Astrocyte (in vitro differentiated cells and primary cell): Measurements from ENCODE around the gene MZT1.

Experiments
- EZH2 ChIP-seq: IDR thresholded peaks from 2 replicates; pipeline ENCODE4 v1.6.1; 2012; ENCODE audit warnings: mild to moderate bottlenecking, low read length, inconsistent platforms; ENCODE audit not compliant: insufficient read depth
- TF ChIP-seq, protein P1 (sequence below): IDR thresholded peaks from 2 replicates; pipeline ENCODE4 v1.5.1; 2011; ENCODE audit warnings: low read depth, mild to moderate bottlenecking, inconsistent platforms, low read length, moderate library complexity; ENCODE audit not compliant: insufficient read depth

DNA sequence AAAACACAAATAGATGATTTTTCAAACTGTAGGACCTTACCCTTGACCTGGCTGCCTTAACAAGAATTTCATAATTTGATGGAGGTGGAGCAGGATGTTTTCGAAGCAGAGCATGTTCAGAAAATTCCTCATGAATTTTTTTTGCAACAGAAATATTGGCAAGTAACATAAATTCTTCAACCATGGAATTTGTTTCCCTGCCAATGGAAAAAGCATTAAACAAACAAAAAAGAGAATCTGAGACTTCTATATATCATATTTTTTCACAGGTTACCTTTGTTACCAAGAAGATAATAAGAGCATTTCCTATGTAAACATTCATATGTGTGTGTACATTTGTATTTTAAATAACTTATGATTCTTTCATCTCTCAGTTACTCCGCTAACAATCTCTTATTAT lies 36.0 kb upstream of the MZT1 start:
- no peak for TF ChIP-seq EZH2
- TF ChIP-seq, protein P1, sequence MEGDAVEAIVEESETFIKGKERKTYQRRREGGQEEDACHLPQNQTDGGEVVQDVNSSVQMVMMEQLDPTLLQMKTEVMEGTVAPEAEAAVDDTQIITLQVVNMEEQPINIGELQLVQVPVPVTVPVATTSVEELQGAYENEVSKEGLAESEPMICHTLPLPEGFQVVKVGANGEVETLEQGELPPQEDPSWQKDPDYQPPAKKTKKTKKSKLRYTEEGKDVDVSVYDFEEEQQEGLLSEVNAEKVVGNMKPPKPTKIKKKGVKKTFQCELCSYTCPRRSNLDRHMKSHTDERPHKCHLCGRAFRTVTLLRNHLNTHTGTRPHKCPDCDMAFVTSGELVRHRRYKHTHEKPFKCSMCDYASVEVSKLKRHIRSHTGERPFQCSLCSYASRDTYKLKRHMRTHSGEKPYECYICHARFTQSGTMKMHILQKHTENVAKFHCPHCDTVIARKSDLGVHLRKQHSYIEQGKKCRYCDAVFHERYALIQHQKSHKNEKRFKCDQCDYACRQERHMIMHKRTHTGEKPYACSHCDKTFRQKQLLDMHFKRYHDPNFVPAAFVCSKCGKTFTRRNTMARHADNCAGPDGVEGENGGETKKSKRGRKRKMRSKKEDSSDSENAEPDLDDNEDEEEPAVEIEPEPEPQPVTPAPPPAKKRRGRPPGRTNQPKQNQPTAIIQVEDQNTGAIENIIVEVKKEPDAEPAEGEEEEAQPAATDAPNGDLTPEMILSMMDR = no peak
